K562 (cell line): ENCODE measurements around the gene SPATA32. TPM values are rescaled to one million over a fixed set of nuclear protein-coding genes. Genes with fewer than 3 reads are reported as not detected.

Experiments used
- CTBP1 ChIP-seq: fragments of 450-650 bp; IDR thresholded peaks from 2 replicates; pipeline ENCODE4 v1.6.1; 2016; ENCODE audit warnings: borderline replicate concordance
- EGR1 ChIP-seq: fragments of 450-650 bp; conservative IDR thresholded peaks from 2 replicates; pipeline ENCODE4 v1.6.1; 2017; ENCODE audit warnings: mild to moderate bottlenecking
- EP400 ChIP-seq: fragments of 450-650 bp; IDR thresholded peaks from 2 replicates; pipeline ENCODE4 v1.6.1; 2017; ENCODE audit warnings: antibody characterized with exemption, mild to moderate bottlenecking, moderate library complexity
- ETV6 ChIP-seq, 3 experiments: fragments of 150-350 bp in 1 of 3; sonication (generic) in 1 of 3; formaldehyde crosslinking in 1 of 3; IDR thresholded peaks; 2 replicates each; pipeline versions ENCODE4 v1.6.1 to v1.8.0; 2014 to 2022; ENCODE audit warnings: borderline replicate concordance in 2 of 3, low read depth in 2 of 3, antibody characterized with exemption in 1 of 3, low read length in 1 of 3, mild to moderate bottlenecking in 1 of 3, missing genetic modification reagents in 1 of 3
- FOXJ2 ChIP-seq: fragments of 200-800 bp; sonication (Bioruptor generic); IDR thresholded peaks from 2 replicates; pipeline ENCODE4 v1.6.1; 2016; ENCODE audit warnings: missing genetic modification characterization, missing compliant biosample characterization
- HLTF ChIP-seq: fragments of 450-650 bp; IDR thresholded peaks from 2 replicates; pipeline ENCODE4 v1.6.1; 2016
- ILF3 ChIP-seq: fragments of 450-650 bp; IDR thresholded peaks from 2 replicates; pipeline ENCODE4 v1.6.1; 2018; ENCODE audit warnings: antibody characterized with exemption, mild to moderate bottlenecking, moderate library complexity, borderline replicate concordance
- NCOA1 ChIP-seq: fragments of 450-650 bp; IDR thresholded peaks from 2 replicates; pipeline ENCODE4 v1.6.1; 2016; ENCODE audit warnings: low read depth
- NCOA4 ChIP-seq: fragments of 450-650 bp; IDR thresholded peaks from 2 replicates; pipeline ENCODE4 v1.6.1; 2018; ENCODE audit warnings: mild to moderate bottlenecking; ENCODE audit not compliant: partially characterized antibody
- NUFIP1 ChIP-seq: fragments of 450-650 bp; IDR thresholded peaks from 2 replicates; pipeline ENCODE4 v1.6.1; 2018; ENCODE audit not compliant: partially characterized antibody
- RBM22 ChIP-seq: fragments of 200-400 bp; formaldehyde crosslinking; IDR thresholded peaks from 2 replicates; pipeline ENCODE4 v1.6.1; 2018; ENCODE audit warnings: low read length, low read depth; ENCODE audit not compliant: poor library complexity, severe bottlenecking
- SRSF3 ChIP-seq: fragments of 200-400 bp; formaldehyde crosslinking; IDR thresholded peaks from 2 replicates; pipeline ENCODE4 v1.6.1; 2016; ENCODE audit warnings: mild to moderate bottlenecking, low read length, moderate library complexity; ENCODE audit not compliant: insufficient read depth
- STAG1 ChIP-seq: sonication (generic); formaldehyde crosslinking; IDR thresholded peaks from 2 replicates; pipeline ENCODE4 v1.5.0; 2020; ENCODE audit warnings: missing genetic modification reagents, borderline replicate concordance
- ZBTB7A ChIP-seq: IDR thresholded peaks from 2 replicates; pipeline ENCODE4 v1.6.1; 2011; ENCODE audit warnings: low read depth, mild to moderate bottlenecking, low read length, moderate library complexity, borderline replicate concordance; ENCODE audit not compliant: control insufficient read depth
- ZNF143 ChIP-seq: sonication (generic); formaldehyde crosslinking; IDR thresholded peaks from 2 replicates; pipeline ENCODE4 v1.9.0; 2022; ENCODE audit warnings: mild to moderate bottlenecking, missing genetic modification reagents
- polyA plus RNA-seq, 8 experiments: library from polyadenylated mRNA; depleted of rRNA in 4 of 8; stranded (reverse) in 5 of 8; unstranded in 3 of 8; fragments of >200 nt; fragmentation: Nextera tagmentation in 2 of 8; fragmentation: Illumina TruSeq in 1 of 8; extraction: Ambion mirVana in 2 of 8; extraction: Trizol in 1 of 8; gene quantifications; 2 replicates each; pipeline versions ENCODE4 v1.2.1 to v1.2.3, GENCODE V29; 2011 to 2014; ENCODE audit warnings: inconsistent platforms in 1 of 8, missing spikeins in 1 of 8
- total RNA-seq, 7 experiments: library from RNA; depleted of rRNA in 6 of 7; stranded (reverse); fragments of >200 nt in 6 of 7; fragmentation: Illumina TruSeq in 2 of 7; extraction: Trizol in 2 of 7; gene quantifications; 2 replicates each; pipeline versions ENCODE4 v1.2.1 to v1.2.3, GENCODE V29; 2011 to 2021; ENCODE audit warnings: low replicate concordance in 1 of 7
- TF ChIP-seq, protein P1 (sequence below): fragments of 250-450 bp; sonication (Bioruptor Pico); IDR thresholded peaks from 2 replicates; pipeline ENCODE4 v1.4.0; 2020
- TF ChIP-seq, protein P2 (sequence below): sonication (generic); formaldehyde crosslinking; IDR thresholded peaks from 2 replicates; pipeline ENCODE4 v1.4.0; 2020; ENCODE audit warnings: mild to moderate bottlenecking, missing genetic modification reagents
- TF ChIP-seq, protein P3 (sequence below): fragments of 450-650 bp; formaldehyde crosslinking; IDR thresholded peaks from 2 replicates; pipeline ENCODE4 v1.4.0; 2020; ENCODE audit warnings: mild to moderate bottlenecking, mixed read lengths

SPATA32 gene
- total and polyA plus RNA-seq, 9 of the 15 experiments (the other 6 are each of a cell fraction or from before 2014, with no cell fraction given), result 0.03 to 0.06 TPM; not detected in 7

DNA sequence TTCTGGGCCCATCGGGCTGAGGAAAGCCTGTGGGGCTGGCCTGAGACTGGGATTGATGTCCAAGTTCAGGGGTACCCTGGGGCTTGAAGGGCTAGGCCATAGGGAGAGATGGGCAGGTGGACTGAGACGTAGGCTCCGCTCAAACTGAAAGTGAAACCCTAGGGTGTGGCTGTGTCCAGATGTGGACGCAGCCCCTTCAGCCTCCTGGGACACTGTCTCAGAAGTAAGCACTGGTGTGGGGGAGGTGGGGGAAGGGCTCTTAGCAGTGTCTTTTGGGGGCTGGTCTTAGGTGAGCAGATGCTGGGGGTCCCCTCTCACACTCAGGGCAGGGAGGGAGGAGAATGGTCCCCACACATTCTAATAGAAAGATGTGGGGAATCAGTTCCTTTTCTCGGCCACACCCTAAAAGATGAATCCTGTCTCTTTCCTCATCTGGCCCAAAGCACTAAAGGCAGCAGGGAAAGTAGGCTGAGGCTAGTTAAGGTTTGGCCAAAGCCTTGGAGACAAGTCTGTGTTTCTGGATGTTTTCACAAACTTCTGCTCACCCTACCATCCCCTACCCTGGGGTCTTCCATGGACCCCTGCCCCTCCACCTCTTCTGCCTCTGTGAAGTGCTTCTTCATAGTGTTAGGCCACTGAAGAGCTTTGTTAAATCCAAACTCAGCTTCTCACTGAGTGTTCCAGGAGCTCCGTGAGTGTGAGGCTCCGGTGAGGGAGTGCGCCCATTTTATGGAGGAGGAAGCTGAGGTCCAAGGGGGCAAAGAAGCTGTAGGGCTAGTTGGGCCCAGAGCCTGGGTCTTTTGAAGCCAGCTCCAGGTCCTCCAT, 34.6 kb downstream of the SPATA32 start (continued):
- no peak for TF ChIP-seq STAG1 (CRISPR knock-in tag)
- no peak for TF ChIP-seq SRSF3
- TF ChIP-seq NUFIP1, result no peak
- no peak for TF ChIP-seq HLTF
- TF ChIP-seq, protein P1, sequence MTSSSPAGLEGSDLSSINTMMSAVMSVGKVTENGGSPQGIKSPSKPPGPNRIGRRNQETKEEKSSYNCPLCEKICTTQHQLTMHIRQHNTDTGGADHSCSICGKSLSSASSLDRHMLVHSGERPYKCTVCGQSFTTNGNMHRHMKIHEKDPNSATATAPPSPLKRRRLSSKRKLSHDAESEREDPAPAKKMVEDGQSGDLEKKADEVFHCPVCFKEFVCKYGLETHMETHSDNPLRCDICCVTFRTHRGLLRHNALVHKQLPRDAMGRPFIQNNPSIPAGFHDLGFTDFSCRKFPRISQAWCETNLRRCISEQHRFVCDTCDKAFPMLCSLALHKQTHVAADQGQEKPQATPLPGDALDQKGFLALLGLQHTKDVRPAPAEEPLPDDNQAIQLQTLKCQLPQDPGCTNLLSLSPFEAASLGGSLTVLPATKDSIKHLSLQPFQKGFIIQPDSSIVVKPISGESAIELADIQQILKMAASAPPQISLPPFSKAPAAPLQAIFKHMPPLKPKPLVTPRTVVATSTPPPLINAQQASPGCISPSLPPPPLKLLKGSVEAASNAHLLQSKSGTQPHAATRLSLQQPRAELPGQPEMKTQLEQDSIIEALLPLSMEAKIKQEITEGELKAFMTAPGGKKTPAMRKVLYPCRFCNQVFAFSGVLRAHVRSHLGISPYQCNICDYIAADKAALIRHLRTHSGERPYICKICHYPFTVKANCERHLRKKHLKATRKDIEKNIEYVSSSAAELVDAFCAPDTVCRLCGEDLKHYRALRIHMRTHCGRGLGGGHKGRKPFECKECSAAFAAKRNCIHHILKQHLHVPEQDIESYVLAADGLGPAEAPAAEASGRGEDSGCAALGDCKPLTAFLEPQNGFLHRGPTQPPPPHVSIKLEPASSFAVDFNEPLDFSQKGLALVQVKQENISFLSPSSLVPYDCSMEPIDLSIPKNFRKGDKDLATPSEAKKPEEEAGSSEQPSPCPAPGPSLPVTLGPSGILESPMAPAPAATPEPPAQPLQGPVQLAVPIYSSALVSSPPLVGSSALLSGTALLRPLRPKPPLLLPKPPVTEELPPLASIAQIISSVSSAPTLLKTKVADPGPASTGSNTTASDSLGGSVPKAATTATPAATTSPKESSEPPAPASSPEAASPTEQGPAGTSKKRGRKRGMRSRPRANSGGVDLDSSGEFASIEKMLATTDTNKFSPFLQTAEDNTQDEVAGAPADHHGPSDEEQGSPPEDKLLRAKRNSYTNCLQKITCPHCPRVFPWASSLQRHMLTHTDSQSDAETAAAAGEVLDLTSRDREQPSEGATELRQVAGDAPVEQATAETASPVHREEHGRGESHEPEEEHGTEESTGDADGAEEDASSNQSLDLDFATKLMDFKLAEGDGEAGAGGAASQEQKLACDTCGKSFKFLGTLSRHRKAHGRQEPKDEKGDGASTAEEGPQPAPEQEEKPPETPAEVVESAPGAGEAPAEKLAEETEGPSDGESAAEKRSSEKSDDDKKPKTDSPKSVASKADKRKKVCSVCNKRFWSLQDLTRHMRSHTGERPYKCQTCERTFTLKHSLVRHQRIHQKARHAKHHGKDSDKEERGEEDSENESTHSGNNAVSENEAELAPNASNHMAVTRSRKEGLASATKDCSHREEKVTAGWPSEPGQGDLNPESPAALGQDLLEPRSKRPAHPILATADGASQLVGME, result 0 out of 2 replicates have a peak, but pooled peaks have one; percentile 69
- TF ChIP-seq ILF3, result no peak
- no peak for TF ChIP-seq ETV6 (IDR thresholded peaks at IDR 0.05; ENCODE audit: borderline replicate concordance in 1 of 2, low read depth in 2 of 2, low read length in 1 of 2)
- TF ChIP-seq ETV6 (CRISPR knock-in tag; IDR thresholded peaks at IDR 0.05; ENCODE audit: borderline replicate concordance), result no peak
- no peak for TF ChIP-seq RBM22
- TF ChIP-seq NCOA4, result no peak
- peak; percentile 46 for TF ChIP-seq EP400
- TF ChIP-seq FOXJ2 (tag), result no peak
- TF ChIP-seq, protein P2, sequence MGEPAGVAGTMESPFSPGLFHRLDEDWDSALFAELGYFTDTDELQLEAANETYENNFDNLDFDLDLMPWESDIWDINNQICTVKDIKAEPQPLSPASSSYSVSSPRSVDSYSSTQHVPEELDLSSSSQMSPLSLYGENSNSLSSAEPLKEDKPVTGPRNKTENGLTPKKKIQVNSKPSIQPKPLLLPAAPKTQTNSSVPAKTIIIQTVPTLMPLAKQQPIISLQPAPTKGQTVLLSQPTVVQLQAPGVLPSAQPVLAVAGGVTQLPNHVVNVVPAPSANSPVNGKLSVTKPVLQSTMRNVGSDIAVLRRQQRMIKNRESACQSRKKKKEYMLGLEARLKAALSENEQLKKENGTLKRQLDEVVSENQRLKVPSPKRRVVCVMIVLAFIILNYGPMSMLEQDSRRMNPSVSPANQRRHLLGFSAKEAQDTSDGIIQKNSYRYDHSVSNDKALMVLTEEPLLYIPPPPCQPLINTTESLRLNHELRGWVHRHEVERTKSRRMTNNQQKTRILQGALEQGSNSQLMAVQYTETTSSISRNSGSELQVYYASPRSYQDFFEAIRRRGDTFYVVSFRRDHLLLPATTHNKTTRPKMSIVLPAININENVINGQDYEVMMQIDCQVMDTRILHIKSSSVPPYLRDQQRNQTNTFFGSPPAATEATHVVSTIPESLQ, result no peak
- peak; percentile 94 for TF ChIP-seq CTBP1
- no peak for TF ChIP-seq EGR1
- TF ChIP-seq ZBTB7A, result peak; percentile 41; the same call in 1 of the 2 replicates
- TF ChIP-seq NCOA1, result peak; percentile 41; the same call in 1 of the 2 replicates
- TF ChIP-seq ZNF143, result no peak
- TF ChIP-seq, protein P3, sequence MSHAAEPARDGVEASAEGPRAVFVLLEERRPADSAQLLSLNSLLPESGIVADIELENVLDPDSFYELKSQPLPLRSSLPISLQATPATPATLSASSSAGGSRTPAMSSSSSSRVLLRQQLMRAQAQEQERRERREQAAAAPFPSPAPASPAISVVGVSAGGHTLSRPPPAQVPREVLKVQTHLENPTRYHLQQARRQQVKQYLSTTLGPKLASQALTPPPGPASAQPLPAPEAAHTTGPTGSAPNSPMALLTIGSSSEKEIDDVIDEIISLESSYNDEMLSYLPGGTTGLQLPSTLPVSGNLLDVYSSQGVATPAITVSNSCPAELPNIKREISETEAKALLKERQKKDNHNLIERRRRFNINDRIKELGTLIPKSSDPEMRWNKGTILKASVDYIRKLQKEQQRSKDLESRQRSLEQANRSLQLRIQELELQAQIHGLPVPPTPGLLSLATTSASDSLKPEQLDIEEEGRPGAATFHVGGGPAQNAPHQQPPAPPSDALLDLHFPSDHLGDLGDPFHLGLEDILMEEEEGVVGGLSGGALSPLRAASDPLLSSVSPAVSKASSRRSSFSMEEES, result no peak
